Measurements from ENCODE around the gene SLC51B.
"Not testable (repeated sequence)": the region's sequence is repeated elsewhere in the genome, so short reads cannot be mapped to it uniquely, and the experiment has no call there.

The SLC51B gene

GRCh38 chr15:65084500-65085206 lies 39.5 kb downstream of the SLC51B start:
- DNase-seq (ENCODE audit: low spot score) = no peak

GRCh38 chr15:65085207-65085753 lies 40.1 kb downstream of the SLC51B start:
- DNase-seq (ENCODE audit: low spot score) = no peak

GRCh38 chr15:65085990-65086679 lies 40.9 kb downstream of the SLC51B start:
- DNase-seq (ENCODE audit: low spot score) = peak; percentile 72

GRCh38 chr15:65086680-65087111 lies 41.5 kb downstream of the SLC51B start:
- no peak for DNase-seq (ENCODE audit: low spot score)

- DNase-seq (ENCODE audit: low spot score) = no peak
Measured at GRCh38 chr15:65087411-65087810, 42.2 kb downstream of the SLC51B start.

- no peak for DNase-seq (ENCODE audit: low spot score)
Measured at GRCh38 chr15:65087873-65088642, 42.9 kb downstream of the SLC51B start.

- DNase-seq (ENCODE audit: low spot score) = no peak
Measured at GRCh38 chr15:65088643-65089021, 43.4 kb downstream of the SLC51B start.

GRCh38 chr15:65089206-65089824 lies 44.1 kb downstream of the SLC51B start:
- DNase-seq (ENCODE audit: low spot score) = no peak

GRCh38 chr15:65091946-65092770 lies 47.0 kb downstream of the SLC51B start:
- DNase-seq (ENCODE audit: low spot score) = no peak

GRCh38 chr15:65092911-65093792 lies 48.0 kb downstream of the SLC51B start:
- DNase-seq (ENCODE audit: low spot score) = no peak

GRCh38 chr15:65093793-65094170 lies 48.6 kb downstream of the SLC51B start:
- not testable (repeated sequence) for DNase-seq (ENCODE audit: low spot score)

- no peak for DNase-seq (ENCODE audit: low spot score)
Measured at GRCh38 chr15:65094294-65094995, 49.3 kb downstream of the SLC51B start.

- DNase-seq (ENCODE audit: low spot score) = no peak
Measured at GRCh38 chr15:65095011-65095746, 50.0 kb downstream of the SLC51B start.

GRCh38 chr15:65095747-65096104 lies 50.5 kb downstream of the SLC51B start:
- no peak for DNase-seq (ENCODE audit: low spot score)

GRCh38 chr15:65096481-65097385 lies 51.5 kb downstream of the SLC51B start:
- no peak for DNase-seq (ENCODE audit: low spot score)

- DNase-seq (ENCODE audit: low spot score) = no peak
Measured at GRCh38 chr15:65097651-65098263, 52.6 kb downstream of the SLC51B start.

GRCh38 chr15:65099336-65099735 lies 54.1 kb downstream of the SLC51B start:
- DNase-seq (ENCODE audit: low spot score) = no peak
